Adrenal gland (tissue), 5 donors: ENCODE results near the gene PSMC4.

Experiments used
- POLR2A ChIP-seq, 2 donors: fragments of 450-650 bp; IDR thresholded peaks; one replicate each; pipeline ENCODE4 v1.6.1; 2017; ENCODE audit warnings: antibody characterized with exemption in 2 of 2, mild to moderate bottlenecking in 2 of 2, moderate library complexity in 1 of 2
- TF ChIP-seq, protein P1 (sequence below), 6 experiments: fragments of 450-650 bp in 4 of 6; fragments of 200-600 bp in 2 of 6; sonication (generic) in 1 of 6; IDR thresholded peaks; 1 replicate in 5 of 6; 2 replicates in 1 of 6; pipeline versions ENCODE4 v1.5.1 to v1.8.0; 2016 to 2021; ENCODE audit warnings: antibody characterized with exemption in 6 of 6, mild to moderate bottlenecking in 2 of 6, moderate library complexity in 1 of 6
- donor health status: DM: no; HTN: no; CAD: no.

- TF ChIP-seq, protein P1, sequence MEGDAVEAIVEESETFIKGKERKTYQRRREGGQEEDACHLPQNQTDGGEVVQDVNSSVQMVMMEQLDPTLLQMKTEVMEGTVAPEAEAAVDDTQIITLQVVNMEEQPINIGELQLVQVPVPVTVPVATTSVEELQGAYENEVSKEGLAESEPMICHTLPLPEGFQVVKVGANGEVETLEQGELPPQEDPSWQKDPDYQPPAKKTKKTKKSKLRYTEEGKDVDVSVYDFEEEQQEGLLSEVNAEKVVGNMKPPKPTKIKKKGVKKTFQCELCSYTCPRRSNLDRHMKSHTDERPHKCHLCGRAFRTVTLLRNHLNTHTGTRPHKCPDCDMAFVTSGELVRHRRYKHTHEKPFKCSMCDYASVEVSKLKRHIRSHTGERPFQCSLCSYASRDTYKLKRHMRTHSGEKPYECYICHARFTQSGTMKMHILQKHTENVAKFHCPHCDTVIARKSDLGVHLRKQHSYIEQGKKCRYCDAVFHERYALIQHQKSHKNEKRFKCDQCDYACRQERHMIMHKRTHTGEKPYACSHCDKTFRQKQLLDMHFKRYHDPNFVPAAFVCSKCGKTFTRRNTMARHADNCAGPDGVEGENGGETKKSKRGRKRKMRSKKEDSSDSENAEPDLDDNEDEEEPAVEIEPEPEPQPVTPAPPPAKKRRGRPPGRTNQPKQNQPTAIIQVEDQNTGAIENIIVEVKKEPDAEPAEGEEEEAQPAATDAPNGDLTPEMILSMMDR (IDR thresholded peaks at IDR 0.05) = no peak
- TF ChIP-seq POLR2A (IDR thresholded peaks at IDR 0.05) = no peak
Measured at GRCh38 chr19:39998501-39998900, 27.5 kb downstream of the PSMC4 start.
